ENCODE results near the gene PRMT3.
A peak's percentile ranks its signal among the peaks of the same experiment; 100 is the strongest.

PRMT3 gene

DNA sequence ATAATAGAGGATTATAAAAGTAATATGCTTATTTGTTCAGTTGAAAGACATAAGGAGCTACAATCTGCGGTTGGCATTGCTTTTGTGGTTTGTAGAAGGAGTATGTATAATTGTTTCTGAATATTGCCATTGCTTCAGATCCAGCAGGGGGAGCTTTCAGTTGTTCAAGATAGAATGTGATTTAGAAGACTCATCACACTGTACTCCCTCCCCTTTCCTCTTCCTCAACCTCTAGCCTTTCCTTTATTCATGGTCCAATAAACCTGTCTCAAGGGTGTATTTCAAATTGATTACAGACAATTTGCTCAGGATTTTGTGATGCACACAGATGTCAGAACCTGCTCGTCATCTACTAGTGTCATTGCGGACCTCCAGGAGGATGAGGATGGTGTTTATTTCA, 9.8 kb downstream of the PRMT3 start:
- POLR2A ChIA-PET, result no interaction called here

GRCh38 chr11:20399498-20399897, 12.0 kb downstream of the PRMT3 start:
- no peak for DNase-seq (ENCODE audit: extremely low spot score)
- CTCF ChIA-PET, result interaction anchor here (0.7 to 2.6 kb wide), 4 partner anchors 10 to 212 kb away, joined by 3 to 12 read pairs (median 4); no protein-coding TSS in a partner anchor
- POLR2A ChIA-PET, result no interaction called here
- no peak for TF ChIP-seq CTCF (IDR thresholded peaks at IDR 0.05; ENCODE audit: control extremely low read depth, extremely low read depth, low read depth, missing control alignments)

More for the DNA sequence above, 9.8 kb downstream of the PRMT3 start:
- CTCF ChIA-PET, result interaction anchor here (0.7 to 2.5 kb wide), 21 partner anchors 8 to 215 kb away, joined by 3 to 22 read pairs (median 4); no protein-coding TSS in a partner anchor
- DNase-seq (ENCODE audit: extremely low spot score), result peak; percentile 37
- peak; percentile 36 for TF ChIP-seq CTCF (IDR thresholded peaks at IDR 0.05; ENCODE audit: control extremely low read depth, extremely low read depth, low read depth, missing control alignments)

GRCh38 chr11:20403059-20403458, 15.5 kb downstream of the PRMT3 start:
- POLR2A ChIA-PET, result no interaction called here
- CTCF ChIA-PET, result interaction anchor here (1.3 to 2.0 kb wide), 3 partner anchors 8 to 206 kb away, joined by 3 to 10 read pairs (median 4); no protein-coding TSS in a partner anchor
- no peak for TF ChIP-seq CTCF (IDR thresholded peaks at IDR 0.05; ENCODE audit: control extremely low read depth, extremely low read depth, low read depth, missing control alignments)
- no peak for DNase-seq (ENCODE audit: extremely low spot score)

GRCh38 chr11:20406484-20406883, 19.0 kb downstream of the PRMT3 start:
- ChIA-PET CTCF (interaction anchor here (0.8 kb wide), 1 partner anchor 9 kb away, joined by 3 read pairs; no protein-coding TSS in a partner anchor), POLR2A (no interaction called here)
- no peak for TF ChIP-seq CTCF (IDR thresholded peaks at IDR 0.05; ENCODE audit: control extremely low read depth, extremely low read depth, low read depth, missing control alignments)
- no peak for DNase-seq (ENCODE audit: extremely low spot score)

- no peak for TF ChIP-seq CTCF (IDR thresholded peaks at IDR 0.05; ENCODE audit: control extremely low read depth, extremely low read depth, low read depth, missing control alignments)
- ChIA-PET CTCF (interaction anchor here (1.3 kb wide), 1 partner anchor 10 kb away, joined by 4 read pairs; no protein-coding TSS in a partner anchor), POLR2A (no interaction called here)
- DNase-seq (ENCODE audit: extremely low spot score), result no peak
These were observed 19.8 kb downstream of the PRMT3 start for GRCh38 chr11:20407344-20407743.

DNA sequence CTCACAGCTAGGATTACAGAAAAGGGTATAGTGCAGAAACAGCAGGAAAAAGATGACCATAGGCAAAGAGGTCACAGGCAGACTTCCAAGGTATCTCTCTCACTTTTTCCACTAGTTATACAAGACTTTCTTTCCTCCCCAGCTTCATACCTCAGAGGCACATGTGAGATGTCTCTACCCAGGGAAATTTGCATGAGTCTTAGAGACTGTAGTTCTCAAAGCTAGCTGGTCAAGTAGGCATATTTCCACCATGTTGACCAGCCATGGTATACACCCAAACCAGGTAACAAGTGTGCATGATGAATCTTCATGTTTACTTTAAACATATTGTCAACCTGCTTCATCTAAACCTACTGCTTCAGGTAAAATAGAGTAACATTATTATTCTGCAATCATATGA, 27.9 kb downstream of the PRMT3 start:
- CTCF ChIA-PET, result interaction anchor here (1.1 to 1.2 kb wide), 2 partner anchors 13 to 18 kb away, joined by 3 to 4 read pairs; no protein-coding TSS in a partner anchor
- DNase-seq (ENCODE audit: extremely low spot score), result no peak
- TF ChIP-seq CTCF (IDR thresholded peaks at IDR 0.05; ENCODE audit: control extremely low read depth, extremely low read depth, low read depth, missing control alignments), result no peak
- POLR2A ChIA-PET, result no interaction called here

Data from GM10248 (cell line).